HepG2 (cell line): Measurements from ENCODE around the gene SLC34A3. TPM values are rescaled to one million over a fixed set of nuclear protein-coding genes. Genes with fewer than 3 reads are reported as not detected.
A peak's percentile ranks its signal among the peaks of the same experiment; 100 is the strongest.

Experiments used
- ARNT2 ChIP-seq: sonication (generic); formaldehyde crosslinking; IDR thresholded peaks from 2 replicates; pipeline ENCODE4 v1.8.0; 2022; ENCODE audit warnings: mild to moderate bottlenecking, low read depth, missing genetic modification reagents, moderate library complexity
- CTCF ChIP-seq: sonication (generic); formaldehyde crosslinking; IDR thresholded peaks from 2 replicates; pipeline ENCODE4 v1.5.0; 2020; ENCODE audit warnings: mild to moderate bottlenecking, missing genetic modification reagents, moderate library complexity
- DR1 ChIP-seq: sonication (generic); formaldehyde crosslinking; IDR thresholded peaks from 2 replicates; pipeline ENCODE4 v1.8.0; 2021; ENCODE audit warnings: mild to moderate bottlenecking, missing genetic modification reagents, inconsistent platforms
- MAZ ChIP-seq, 2 experiments: sonication (generic) in 1 of 2; formaldehyde crosslinking in 1 of 2; IDR thresholded peaks; 2 replicates each; pipeline versions ENCODE4 v1.5.0 to v1.6.1; 2012 to 2020; ENCODE audit warnings: low read depth in 2 of 2, mild to moderate bottlenecking in 2 of 2, borderline replicate concordance in 1 of 2, improper control_type of control experiment in 1 of 2, low read length in 1 of 2, missing genetic modification reagents in 1 of 2, moderate library complexity in 1 of 2
- NFATC3 ChIP-seq: sonication (generic); formaldehyde crosslinking; IDR thresholded peaks from 2 replicates; pipeline ENCODE4 v1.5.1; 2020; ENCODE audit warnings: mild to moderate bottlenecking, missing genetic modification reagents
- NFIC ChIP-seq: IDR thresholded peaks from 2 replicates; pipeline ENCODE4 v1.6.1; 2012; ENCODE audit warnings: mild to moderate bottlenecking, low read length, inconsistent platforms
- REL ChIP-seq: sonication (generic); formaldehyde crosslinking; conservative IDR thresholded peaks from 2 replicates; pipeline ENCODE4 v1.8.0; 2022; ENCODE audit warnings: mild to moderate bottlenecking, missing genetic modification reagents, moderate library complexity
- RORA ChIP-seq: sonication (generic); formaldehyde crosslinking; IDR thresholded peaks from 2 replicates; pipeline ENCODE4 v1.5.0; 2020; ENCODE audit warnings: mild to moderate bottlenecking, missing genetic modification reagents, moderate library complexity
- ZC3H13 ChIP-seq: sonication (generic); formaldehyde crosslinking; IDR thresholded peaks from 2 replicates; pipeline ENCODE4 v1.8.1; 2023; ENCODE audit warnings: mild to moderate bottlenecking, missing genetic modification reagents, moderate library complexity
- ZNF557 ChIP-seq: sonication (generic); formaldehyde crosslinking; IDR thresholded peaks from 2 replicates; pipeline ENCODE4 v1.4.0; 2020; ENCODE audit warnings: missing genetic modification reagents
- ZNF564 ChIP-seq: sonication (generic); formaldehyde crosslinking; IDR thresholded peaks from 2 replicates; pipeline ENCODE4 v1.8.1; 2023; ENCODE audit warnings: mild to moderate bottlenecking, missing genetic modification reagents
- ZNF7 ChIP-seq: IDR thresholded peaks from 2 replicates; pipeline ENCODE4 v1.6.1; 2016; ENCODE audit warnings: missing biosample characterization, missing genetic modification reagents
- ZNF720 ChIP-seq: sonication (generic); formaldehyde crosslinking; IDR thresholded peaks from 2 replicates; pipeline ENCODE4 v1.4.0; 2020; ENCODE audit warnings: missing genetic modification reagents
- polyA plus RNA-seq, 8 experiments: library from polyadenylated mRNA; depleted of rRNA in 3 of 8; stranded (reverse) in 7 of 8; unstranded in 1 of 8; fragments of >200 nt; fragmentation: Illumina TruSeq in 4 of 8; extraction: Trizol in 4 of 8; gene quantifications; 2 replicates each; pipeline versions ENCODE4 v1.2.1 to v1.2.3, GENCODE V29; 2011 to 2016; ENCODE audit warnings: low read depth in 4 of 8, missing spikeins in 1 of 8, mixed read lengths in 1 of 8; ENCODE audit not compliant: insufficient read depth in 1 of 8
- total RNA-seq, 5 experiments: library from RNA; depleted of rRNA; stranded (reverse); fragments of >200 nt; fragmentation: Illumina TruSeq; extraction: Trizol; gene quantifications; 2 replicates each; pipeline ENCODE4 v1.2.3, GENCODE V29; 2016; ENCODE audit warnings: low read depth in 1 of 5
- TF ChIP-seq, protein P1 (sequence below): sonication (generic); formaldehyde crosslinking; IDR thresholded peaks from 2 replicates; pipeline ENCODE4 v1.4.0; 2020; ENCODE audit warnings: missing genetic modification reagents, borderline replicate concordance
- TF ChIP-seq, protein P2 (sequence below): sonication (generic); formaldehyde crosslinking; IDR thresholded peaks from 2 replicates; pipeline ENCODE4 v1.4.0; 2020; ENCODE audit warnings: missing genetic modification reagents
- TF ChIP-seq, protein P3 (sequence below): sonication (generic); formaldehyde crosslinking; IDR thresholded peaks from 2 replicates; pipeline ENCODE4 v1.4.0; 2020; ENCODE audit warnings: missing genetic modification reagents
- TF ChIP-seq, protein P4 (sequence below): sonication (generic); formaldehyde crosslinking; IDR thresholded peaks from 2 replicates; pipeline ENCODE4 v1.5.0; 2020; ENCODE audit warnings: missing genetic modification reagents, mild to moderate bottlenecking, borderline replicate concordance

SLC34A3 gene
- total and polyA plus RNA-seq, 2 of the 13 experiments (the other 11 are each of a cell fraction or from before 2014, with no cell fraction given) = 0.07 to 1.0 TPM

- TF ChIP-seq, protein P1, sequence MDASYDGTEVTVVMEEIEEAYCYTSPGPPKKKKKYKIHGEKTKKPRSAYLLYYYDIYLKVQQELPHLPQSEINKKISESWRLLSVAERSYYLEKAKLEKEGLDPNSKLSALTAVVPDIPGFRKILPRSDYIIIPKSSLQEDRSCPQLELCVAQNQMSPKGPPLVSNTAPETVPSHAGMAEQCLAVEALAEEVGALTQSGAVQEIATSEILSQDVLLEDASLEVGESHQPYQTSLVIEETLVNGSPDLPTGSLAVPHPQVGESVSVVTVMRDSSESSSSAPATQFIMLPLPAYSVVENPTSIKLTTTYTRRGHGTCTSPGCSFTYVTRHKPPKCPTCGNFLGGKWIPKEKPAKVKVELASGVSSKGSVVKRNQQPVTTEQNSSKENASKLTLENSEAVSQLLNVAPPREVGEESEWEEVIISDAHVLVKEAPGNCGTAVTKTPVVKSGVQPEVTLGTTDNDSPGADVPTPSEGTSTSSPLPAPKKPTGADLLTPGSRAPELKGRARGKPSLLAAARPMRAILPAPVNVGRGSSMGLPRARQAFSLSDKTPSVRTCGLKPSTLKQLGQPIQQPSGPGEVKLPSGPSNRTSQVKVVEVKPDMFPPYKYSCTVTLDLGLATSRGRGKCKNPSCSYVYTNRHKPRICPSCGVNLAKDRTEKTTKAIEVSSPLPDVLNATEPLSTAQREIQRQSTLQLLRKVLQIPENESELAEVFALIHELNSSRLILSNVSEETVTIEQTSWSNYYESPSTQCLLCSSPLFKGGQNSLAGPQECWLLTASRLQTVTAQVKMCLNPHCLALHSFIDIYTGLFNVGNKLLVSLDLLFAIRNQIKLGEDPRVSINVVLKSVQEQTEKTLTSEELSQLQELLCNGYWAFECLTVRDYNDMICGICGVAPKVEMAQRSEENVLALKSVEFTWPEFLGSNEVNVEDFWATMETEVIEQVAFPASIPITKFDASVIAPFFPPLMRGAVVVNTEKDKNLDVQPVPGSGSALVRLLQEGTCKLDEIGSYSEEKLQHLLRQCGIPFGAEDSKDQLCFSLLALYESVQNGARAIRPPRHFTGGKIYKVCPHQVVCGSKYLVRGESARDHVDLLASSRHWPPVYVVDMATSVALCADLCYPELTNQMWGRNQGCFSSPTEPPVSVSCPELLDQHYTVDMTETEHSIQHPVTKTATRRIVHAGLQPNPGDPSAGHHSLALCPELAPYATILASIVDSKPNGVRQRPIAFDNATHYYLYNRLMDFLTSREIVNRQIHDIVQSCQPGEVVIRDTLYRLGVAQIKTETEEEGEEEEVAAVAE (CRISPR knock-in tag) = no peak
- TF ChIP-seq REL (CRISPR knock-in tag) (0 out of 2 replicates have a peak, but pooled peaks have one; percentile 8), MAZ (IDR thresholded peaks at IDR 0.05; ENCODE audit: borderline replicate concordance, low read depth, low read length) (no peak), MAZ (CRISPR knock-in tag; IDR thresholded peaks at IDR 0.05; ENCODE audit: low read depth) (peak; percentile 10; the same call in 1 of the 2 replicates), ZNF557 (CRISPR knock-in tag) (0 out of 2 replicates have a peak, but pooled peaks have one; percentile 53), ZNF7 (no peak), ARNT2 (no peak; the same call in 1 of the 2 replicates), ZNF564 (peak; percentile 52; the same call in 1 of the 2 replicates), ZC3H13 (CRISPR knock-in tag) (peak; percentile 77), DR1 (CRISPR knock-in tag) (no peak), ZNF720 (CRISPR knock-in tag) (no peak), RORA (CRISPR knock-in tag) (no peak), CTCF (CRISPR knock-in tag) (0 out of 2 replicates have a peak, but pooled peaks have one; percentile 10), NFATC3 (CRISPR knock-in tag) (no peak), NFIC (no peak)
- TF ChIP-seq, protein P2, sequence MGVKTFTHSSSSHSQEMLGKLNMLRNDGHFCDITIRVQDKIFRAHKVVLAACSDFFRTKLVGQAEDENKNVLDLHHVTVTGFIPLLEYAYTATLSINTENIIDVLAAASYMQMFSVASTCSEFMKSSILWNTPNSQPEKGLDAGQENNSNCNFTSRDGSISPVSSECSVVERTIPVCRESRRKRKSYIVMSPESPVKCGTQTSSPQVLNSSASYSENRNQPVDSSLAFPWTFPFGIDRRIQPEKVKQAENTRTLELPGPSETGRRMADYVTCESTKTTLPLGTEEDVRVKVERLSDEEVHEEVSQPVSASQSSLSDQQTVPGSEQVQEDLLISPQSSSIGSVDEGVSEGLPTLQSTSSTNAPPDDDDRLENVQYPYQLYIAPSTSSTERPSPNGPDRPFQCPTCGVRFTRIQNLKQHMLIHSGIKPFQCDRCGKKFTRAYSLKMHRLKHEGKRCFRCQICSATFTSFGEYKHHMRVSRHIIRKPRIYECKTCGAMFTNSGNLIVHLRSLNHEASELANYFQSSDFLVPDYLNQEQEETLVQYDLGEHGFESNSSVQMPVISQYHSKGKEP (CRISPR knock-in tag) = no peak
- TF ChIP-seq, protein P3, sequence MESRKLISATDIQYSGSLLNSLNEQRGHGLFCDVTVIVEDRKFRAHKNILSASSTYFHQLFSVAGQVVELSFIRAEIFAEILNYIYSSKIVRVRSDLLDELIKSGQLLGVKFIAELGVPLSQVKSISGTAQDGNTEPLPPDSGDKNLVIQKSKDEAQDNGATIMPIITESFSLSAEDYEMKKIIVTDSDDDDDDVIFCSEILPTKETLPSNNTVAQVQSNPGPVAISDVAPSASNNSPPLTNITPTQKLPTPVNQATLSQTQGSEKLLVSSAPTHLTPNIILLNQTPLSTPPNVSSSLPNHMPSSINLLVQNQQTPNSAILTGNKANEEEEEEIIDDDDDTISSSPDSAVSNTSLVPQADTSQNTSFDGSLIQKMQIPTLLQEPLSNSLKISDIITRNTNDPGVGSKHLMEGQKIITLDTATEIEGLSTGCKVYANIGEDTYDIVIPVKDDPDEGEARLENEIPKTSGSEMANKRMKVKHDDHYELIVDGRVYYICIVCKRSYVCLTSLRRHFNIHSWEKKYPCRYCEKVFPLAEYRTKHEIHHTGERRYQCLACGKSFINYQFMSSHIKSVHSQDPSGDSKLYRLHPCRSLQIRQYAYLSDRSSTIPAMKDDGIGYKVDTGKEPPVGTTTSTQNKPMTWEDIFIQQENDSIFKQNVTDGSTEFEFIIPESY (CRISPR knock-in tag) = no peak
- TF ChIP-seq, protein P4, sequence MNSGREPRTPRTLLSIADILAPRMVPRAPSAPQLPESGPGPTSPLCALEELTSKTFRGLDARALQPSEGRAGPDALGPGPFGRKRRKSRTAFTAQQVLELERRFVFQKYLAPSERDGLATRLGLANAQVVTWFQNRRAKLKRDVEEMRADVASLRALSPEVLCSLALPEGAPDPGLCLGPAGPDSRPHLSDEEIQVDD (CRISPR knock-in tag) = no peak; the same call in 1 of the 2 replicates
Measured at GRCh38 chr9:137228968-137229896, 1.5 kb upstream of the SLC34A3 start (continued).
